ENCODE measurements around the gene DKKL1. TPM values are rescaled to one million over a fixed set of nuclear protein-coding genes. Genes with fewer than 3 reads are reported as not detected.

DKKL1 gene
- polyA plus RNA-seq, 1 donor, result 2.4 TPM

DNA sequence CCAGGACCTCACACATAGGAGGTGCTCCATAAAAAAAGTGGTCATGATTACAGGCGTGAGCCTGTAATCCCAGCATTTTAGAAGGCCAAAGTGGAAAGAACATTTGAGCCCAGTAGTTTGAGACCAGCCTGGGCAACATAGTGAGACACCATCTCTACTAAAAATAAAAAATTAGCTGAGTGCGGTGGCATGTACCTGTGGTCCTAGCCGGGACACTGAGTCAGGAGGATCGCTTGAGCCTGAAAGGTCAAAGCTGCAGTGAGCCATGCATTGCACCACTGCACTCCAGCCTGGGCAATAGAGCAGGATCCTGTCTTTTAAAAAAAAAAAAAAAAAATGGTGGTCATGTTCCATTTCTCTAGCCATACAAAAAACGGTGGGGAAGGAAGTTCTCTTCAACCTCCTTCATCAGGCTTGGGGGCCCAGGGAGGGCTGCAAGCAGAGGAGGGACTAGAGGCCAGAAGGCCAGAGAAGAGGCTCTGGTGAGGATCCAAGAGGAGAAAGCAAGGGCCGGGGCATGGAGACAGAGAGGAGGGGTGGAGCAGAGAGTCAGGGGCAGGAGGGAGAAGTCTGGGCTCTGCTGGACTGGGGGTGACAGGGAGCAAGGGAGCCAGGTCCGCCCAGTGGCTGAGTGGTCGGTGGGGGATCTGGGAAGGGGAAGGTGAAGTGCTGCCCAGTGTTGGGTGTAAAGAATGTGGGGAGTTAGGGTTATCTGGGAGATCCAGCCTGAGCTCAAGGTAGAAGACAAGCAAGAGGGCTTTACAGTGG is 33.2 kb downstream of the DKKL1 start:
- DNase-seq, result no peak

DNA sequence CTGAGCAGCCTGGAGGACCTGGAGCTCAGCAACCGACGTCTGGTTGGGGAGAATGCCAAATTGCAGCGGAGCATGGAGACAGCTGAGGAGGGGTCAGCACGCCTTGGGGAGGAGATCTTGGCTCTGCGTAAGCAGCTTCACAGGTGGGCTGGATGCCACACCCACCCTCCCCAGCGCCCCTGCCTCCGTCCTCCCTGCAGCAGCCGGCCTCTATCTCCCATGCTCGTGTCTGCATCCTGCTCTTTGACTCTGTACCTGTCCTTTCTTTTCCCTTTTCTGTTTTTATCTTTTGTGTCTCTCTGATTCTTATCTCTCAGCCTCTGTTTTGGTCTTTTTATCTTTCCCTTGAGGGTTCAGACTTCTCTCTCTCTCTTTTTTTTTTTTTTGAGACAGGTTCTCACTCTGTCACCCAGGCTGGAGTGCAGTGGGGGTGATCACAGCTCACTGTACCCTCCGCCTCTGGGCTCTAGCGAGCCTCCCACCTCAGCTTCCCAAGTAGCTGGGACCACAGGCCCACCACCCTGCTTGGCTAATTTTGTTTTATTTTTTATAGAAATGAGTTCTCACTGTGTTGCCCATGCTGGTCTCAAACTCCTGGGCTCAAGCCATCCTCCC is 34.4 kb downstream of the DKKL1 start:
- no peak for DNase-seq

DNA sequence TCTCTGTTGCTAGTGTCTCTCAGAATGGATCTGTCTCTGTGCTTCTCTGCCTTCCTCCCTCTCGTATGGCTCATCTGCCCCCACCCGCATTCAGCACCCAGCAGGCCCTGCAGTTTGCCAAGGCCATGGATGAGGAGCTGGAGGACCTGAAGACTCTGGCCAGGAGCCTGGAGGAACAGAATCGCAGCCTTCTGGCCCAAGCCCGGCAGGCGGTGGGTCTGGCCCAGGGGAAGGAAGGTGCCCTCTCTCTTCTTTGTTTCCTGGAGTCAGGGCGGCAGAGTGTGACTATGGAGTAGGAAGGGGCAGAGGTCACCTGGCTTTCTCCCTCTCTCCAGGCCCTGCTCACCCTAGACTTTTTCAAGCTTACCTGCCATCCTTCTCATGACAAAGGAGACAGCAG is 35.3 kb downstream of the DKKL1 start:
- DNase-seq, result no peak

DNA sequence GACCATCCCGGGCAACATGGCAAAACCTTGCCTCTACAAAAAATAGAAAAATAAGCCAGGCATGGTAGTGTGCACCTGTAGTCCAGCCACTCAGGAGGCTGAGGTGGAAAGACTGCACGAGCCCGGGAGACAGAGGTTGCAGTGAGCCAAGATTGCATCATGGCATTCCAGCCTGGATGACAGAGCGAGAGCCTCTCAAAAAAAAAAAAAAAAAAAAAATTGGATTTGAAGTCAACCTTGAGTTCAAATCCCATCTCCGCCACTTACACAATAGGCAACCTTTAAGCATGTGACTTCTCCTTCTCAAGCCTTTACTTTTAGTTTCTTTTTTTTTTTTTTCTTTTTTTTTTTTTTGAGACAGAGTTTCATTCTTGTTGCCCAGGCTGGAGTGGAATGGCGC is 36.4 kb downstream of the DKKL1 start:
- DNase-seq, result no peak

DNA sequence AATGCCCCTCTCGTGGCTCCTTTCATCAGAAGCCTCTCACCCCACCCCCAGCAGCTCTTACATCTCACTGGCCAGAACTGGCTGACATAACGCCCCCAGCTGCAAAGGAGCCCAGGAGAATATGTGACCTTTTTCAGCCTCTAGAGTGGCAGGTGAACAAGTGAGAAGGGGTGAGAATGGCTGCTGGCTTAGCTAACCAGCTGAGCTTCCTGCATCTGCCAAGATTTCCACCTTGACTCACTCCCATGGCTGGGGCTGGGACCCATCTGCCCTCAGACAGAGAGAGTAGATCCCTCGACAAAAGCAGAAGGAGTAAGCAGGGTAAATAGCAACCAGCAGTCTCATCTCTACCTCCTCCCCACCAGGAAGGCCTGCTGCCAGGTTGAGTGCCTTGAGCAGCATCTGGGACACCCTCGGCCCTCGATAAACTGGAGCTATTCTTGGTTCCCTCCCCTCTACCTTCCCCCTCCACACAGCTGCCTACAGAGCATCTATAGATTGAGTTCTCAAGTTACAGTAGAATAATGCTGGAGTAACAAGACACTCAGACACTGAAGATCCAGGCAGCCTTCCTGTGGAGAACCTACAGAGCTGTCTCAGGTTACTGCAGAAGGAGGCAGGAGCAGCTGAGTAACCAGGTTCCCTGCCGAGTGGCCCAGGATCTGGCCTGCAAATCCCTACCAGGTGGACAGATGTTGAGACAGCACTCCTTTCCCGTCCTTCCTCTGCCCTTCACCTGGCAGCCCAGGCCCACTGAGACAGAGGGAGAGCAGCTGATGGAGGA is 39.9 kb downstream of the DKKL1 start:
- DNase-seq, result no peak

- DNase-seq, result no peak
Observed at GRCh38 chr19:49407079-49407478, 43.4 kb downstream of the DKKL1 start.

GRCh38 chr19:49407482-49408015 is 43.9 kb downstream of the DKKL1 start:
- DNase-seq, result no peak

DNA sequence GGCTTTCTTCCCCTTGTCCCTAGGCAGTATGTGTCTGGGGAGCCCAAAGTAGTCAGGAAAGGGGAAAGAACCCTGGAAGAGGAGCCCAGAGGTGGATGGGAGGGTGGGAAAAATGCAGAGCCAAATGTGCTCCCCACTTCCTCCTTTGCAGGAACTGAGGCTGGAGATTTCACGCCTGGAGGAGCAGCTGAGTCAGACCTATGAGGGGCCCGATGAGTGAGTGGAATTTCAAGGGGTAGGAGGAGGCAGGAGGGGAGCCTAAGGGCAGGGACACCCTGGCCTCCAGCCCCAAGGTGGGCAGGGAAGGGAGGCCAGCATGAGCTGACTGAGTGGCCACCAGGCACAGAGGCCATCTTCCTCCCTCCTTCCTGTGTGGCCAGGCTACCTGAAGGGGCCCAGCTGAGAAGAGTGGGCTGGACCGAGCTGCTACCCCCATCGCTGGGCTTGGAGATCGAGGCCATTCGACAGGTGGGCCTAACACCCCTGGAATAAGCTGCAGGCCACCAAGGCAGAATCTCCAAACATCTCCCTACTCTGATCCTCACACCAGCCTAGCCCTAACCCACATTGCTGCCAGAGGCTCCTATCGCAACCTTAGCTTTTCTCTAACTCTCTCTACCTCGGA is 45.3 kb downstream of the DKKL1 start:
- DNase-seq, result no peak

- no peak for DNase-seq
Observed at GRCh38 chr19:49409441-49410029, 45.9 kb downstream of the DKKL1 start.

GRCh38 chr19:49411681-49412326 is 48.1 kb downstream of the DKKL1 start:
- no peak for DNase-seq

GRCh38 chr19:49413348-49413747 is 49.7 kb downstream of the DKKL1 start:
- DNase-seq, result peak; percentile 60

- no peak for DNase-seq
Observed at GRCh38 chr19:49414256-49414655, 50.6 kb downstream of the DKKL1 start.

DNA sequence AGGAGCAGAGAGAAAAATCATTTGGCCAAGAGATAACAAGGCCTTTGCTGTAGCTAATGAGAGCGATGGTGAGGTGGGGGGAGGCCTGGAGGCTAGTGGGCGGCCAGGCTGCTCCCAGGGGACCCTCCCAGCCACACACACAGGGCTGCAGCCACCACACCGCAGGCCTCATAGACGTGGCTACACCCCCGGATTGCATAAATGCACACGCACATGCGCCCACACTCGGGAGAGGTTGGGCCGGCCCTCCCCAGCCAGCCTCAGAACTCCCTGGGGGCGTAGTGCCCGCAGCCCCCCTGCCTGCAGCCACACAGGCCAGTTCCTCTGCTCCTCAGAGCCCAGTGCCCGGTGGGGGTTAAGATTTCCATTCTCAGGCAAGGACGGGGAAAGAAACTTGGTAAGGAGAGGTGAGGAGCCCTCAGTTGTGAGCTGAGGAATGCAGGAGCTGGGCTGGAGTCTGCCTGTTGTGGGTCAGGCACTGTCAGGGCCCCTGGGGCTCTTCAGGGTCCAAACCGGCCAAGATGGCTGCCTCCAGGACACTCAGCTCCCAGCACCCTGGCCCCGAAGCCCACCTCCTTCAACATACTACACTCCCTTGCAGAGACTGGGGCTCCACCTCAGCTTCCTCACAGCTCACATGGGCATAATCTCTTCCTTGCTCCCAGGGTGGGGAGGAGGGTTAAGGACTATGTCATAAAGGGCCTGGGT is 51.6 kb downstream of the DKKL1 start:
- no peak for DNase-seq

- no peak for DNase-seq
Observed at GRCh38 chr19:49415810-49416200, 52.1 kb downstream of the DKKL1 start.

- no peak for DNase-seq
Observed at GRCh38 chr19:49417088-49417487, 53.4 kb downstream of the DKKL1 start.

- no peak for DNase-seq
Observed at GRCh38 chr19:49418511-49418910, 54.8 kb downstream of the DKKL1 start.

- no peak for DNase-seq
Observed at GRCh38 chr19:49419173-49419572, 55.5 kb downstream of the DKKL1 start.

DNA sequence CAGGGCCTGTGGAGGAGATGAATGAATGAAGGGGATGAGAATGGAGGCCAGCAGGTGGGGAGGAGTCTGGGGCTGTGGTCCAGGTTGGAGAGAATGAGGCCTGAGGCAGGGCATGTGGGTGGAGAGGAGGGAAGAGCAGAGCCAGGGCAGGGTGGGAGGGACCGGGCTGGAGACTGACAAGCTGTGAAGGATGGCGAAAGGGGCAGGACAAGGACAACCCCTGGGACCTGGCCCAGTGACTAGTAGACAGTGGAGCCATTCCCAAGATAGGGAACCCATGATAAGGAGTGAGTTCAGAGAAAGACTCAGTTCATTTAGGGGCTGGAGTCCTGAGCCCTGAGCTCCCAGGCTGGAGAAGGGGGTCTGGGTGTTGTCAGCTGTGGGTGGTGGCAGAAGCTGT is 56.5 kb downstream of the DKKL1 start:
- no peak for DNase-seq

GRCh38 chr19:49421039-49421877 is 57.6 kb downstream of the DKKL1 start:
- peak; percentile 63 for DNase-seq

DNA sequence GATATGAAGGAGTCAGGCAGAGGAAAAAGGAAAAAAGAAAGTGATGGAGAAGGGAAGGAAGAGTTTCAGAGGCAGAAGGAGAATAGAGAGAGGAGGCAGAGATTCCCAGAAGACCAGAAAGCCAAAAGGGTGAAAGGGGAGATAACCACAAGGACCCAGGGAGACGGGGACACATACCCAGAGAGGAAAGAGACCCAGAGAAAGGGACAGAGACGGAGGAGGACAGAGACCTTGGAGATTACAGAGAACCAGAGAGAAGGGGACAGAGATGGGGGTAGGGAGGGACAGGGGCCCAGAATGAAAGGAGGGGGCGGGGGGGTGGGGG is 58.2 kb downstream of the DKKL1 start:
- no peak for DNase-seq

All from hindlimb muscle (tissue), 1 donor.